NCI-H2171 treated with DMSO at 0.1 percent for 48 hours (cell line): Measurements from ENCODE around the gene YJEFN3.

Experiments
- DNase-seq: peaks from one replicate; lab custom pipeline; 2025; lab: John Stamatoyannopoulos, UW

YJEFN3 gene

GRCh38 chr19:19524053-19524452, 4.7 kb upstream of the YJEFN3 start:
- no peak for DNase-seq

GRCh38 chr19:19525611-19526380, 2.9 kb upstream of the YJEFN3 start:
- no peak for DNase-seq

- no peak for DNase-seq
Measured at GRCh38 chr19:19526581-19527370, 1.9 kb upstream of the YJEFN3 start.

- no peak for DNase-seq
Measured at GRCh38 chr19:19527371-19527656, 1.4 kb upstream of the YJEFN3 start.

- no peak for DNase-seq
Measured at GRCh38 chr19:19527674-19528625, 761 bp upstream of the YJEFN3 start.

- DNase-seq: no peak
Measured at GRCh38 chr19:19529783-19530422, 1.2 kb downstream of the YJEFN3 start.

- no peak for DNase-seq
Measured at GRCh38 chr19:19530423-19530804, 1.7 kb downstream of the YJEFN3 start.

DNA sequence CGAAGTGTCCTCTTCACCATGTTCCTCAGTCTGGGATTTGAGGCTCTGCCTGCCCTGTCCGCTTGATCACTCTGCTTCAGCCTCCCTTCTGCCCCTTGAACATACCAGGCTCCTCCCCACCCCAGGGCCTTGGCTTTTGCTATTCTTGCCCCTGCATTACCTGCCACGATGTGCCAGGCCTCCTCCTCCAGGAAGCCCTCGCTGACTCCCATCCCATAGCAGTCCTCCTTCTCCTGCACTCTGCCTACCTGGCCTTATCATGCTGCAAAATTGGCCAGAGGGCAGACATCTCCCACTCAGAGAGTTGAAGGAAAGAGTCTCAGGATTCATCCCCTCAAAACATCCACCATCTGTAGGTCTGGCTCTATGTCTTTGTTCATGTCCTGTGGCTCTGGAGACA, 2.2 kb downstream of the YJEFN3 start:
- no peak for DNase-seq

DNA sequence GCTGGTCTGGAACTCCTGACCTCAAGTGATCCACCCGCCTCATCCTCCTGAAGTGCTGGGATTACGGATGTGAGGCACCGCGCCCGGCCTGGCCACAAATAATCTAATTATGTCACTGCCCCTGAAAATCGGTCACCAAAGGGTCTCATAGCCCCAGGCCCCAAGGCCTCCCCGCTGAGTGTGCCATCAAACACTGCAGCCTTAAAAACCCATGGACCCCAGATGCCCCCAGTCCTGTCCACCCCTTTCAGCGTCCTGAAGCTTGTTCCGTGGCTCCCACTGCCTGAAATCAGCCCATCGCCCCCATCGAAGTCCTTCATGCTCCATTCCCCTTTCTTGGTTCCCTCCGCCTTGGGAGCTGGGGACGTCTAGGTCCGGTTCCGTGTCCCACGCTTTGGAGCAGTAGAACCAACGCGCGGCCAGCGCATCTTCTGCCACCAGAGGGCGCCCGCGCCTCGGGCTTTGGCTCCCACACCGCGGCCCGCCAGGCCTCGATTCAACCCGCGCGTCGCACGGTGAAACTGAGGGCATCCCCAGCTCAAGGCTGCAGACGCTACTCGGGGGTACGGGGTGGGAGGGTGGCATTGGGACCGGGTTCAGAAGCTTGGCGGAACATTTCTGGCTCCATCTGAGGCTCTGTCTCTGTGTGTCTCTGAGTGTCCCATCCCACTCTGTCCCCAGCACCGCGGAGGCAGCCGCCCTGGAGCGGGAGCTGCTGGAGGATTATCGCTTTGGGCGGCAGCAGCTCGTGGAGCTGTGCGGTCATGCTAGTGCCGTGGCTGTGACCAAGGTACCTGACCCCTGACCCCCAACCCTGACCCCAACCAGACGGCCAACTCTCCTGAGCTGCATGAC, 3.5 kb downstream of the YJEFN3 start:
- DNase-seq: peak; percentile 40

DNA sequence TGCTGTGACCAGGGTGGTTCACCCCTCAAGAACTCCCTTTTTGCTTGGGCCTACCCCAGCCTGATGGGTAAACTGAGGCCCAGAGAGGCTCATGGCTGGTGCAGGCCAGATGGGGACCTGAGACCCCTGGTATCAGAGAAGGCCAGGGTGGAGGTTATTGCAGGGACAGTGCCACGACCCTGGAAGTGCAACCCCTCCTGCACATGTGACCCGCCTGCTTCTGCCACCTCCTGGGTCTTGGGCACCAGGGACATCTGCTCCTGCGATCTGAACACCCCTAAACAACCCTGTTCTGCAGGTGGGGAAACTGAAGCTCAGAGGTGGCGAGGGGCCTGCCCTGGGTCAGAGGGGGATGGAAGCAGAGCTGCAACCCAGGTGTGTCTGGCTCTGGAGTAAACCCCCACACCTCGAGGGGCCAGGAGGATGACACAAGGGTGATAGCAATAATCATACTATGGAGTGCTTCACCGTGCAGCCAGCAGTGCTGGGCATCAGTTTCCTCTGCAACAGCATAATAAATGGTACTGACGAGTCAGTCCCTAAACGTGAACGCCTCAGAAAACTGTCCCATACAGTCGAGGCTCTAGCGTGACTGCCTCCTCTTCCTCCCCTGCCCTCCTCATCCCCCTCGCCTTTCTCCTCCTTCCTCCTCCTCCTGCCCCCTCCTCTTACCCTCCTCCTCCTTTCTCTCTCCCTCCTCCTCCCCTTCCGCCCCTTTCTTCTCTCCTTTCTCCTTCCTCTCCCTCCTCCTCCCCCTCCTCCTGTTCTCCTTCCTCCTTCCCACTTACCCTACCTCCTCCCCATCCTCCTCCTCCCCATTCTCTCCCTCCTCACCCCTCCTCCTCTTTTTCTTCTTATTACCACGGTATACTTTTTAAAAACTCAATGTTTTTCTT, 4.3 kb downstream of the YJEFN3 start:
- DNase-seq: no peak

- no peak for DNase-seq
Measured at GRCh38 chr19:19533841-19534240, 5.1 kb downstream of the YJEFN3 start.

DNA sequence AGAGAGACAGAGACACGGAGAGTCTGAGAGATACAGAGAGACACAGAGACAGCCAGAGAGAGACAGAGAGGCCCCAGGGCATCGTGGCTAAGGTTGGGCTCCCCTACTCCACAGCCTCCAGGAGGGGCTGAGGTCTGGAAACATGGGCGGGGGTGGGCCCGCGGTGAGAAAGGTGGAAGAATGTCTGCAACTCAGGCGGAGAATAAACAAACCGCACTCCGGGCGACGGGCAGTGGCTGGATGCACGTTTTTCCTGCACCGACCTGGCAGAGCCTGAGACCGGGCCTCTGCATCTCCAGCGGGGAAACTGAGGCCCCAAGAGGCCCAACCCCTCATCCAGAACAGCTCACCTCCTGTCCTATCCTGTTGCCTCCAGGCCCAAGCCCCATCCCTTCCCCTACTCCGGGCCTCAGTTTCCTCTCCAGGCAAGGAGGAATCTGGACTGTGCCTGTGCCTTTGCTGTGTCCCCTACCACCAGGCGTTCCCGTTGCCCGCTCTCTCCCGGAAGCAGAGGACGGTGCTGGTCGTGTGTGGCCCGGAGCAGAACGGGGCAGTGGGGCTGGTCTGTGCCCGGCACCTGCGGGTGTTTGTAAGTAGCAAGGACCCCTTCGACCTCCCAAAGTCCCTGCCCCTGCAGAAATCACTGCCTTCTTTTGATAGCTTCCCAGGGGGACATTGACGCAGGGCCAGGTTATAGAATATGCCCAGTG, 6.0 kb downstream of the YJEFN3 start:
- DNase-seq: no peak

DNA sequence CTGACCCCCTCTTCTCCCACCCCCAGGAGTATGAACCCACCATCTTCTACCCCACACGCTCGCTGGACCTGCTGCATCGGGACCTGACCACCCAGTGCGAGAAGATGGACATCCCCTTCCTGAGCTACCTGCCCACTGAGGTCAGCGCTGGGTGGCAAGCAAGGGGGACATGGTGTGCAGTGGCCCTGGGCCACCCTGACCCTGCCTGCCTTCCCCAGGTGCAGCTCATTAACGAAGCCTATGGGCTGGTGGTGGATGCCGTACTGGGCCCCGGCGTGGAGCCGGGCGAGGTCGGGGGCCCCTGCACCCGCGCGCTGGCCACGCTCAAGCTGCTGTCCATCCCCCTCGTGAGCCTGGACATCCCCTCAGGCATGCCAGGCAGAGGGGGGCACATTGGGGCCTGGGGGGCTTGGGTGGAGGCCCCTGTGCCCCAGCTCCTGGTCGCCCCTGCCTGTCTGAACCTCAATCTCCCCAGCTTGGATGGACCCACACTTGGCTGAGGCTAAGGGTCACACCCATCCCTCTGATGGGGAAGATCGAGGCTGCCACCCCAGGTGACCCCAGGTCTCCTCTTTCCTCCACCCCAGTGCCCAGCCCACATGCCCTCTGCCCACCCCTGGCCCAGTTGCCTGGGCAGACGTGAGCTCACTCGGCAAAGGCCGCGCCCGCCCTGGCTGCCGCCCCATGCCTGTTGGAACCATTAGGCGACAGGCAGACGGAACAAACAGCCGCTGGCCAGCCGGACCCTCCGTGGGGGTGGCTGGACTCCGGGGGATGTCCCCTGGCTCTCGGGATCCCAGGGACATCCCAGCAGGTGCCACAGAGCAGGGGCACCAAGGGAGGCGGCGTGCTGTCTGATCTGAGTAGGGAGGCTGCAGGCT, 6.8 kb downstream of the YJEFN3 start:
- DNase-seq: no peak

DNA sequence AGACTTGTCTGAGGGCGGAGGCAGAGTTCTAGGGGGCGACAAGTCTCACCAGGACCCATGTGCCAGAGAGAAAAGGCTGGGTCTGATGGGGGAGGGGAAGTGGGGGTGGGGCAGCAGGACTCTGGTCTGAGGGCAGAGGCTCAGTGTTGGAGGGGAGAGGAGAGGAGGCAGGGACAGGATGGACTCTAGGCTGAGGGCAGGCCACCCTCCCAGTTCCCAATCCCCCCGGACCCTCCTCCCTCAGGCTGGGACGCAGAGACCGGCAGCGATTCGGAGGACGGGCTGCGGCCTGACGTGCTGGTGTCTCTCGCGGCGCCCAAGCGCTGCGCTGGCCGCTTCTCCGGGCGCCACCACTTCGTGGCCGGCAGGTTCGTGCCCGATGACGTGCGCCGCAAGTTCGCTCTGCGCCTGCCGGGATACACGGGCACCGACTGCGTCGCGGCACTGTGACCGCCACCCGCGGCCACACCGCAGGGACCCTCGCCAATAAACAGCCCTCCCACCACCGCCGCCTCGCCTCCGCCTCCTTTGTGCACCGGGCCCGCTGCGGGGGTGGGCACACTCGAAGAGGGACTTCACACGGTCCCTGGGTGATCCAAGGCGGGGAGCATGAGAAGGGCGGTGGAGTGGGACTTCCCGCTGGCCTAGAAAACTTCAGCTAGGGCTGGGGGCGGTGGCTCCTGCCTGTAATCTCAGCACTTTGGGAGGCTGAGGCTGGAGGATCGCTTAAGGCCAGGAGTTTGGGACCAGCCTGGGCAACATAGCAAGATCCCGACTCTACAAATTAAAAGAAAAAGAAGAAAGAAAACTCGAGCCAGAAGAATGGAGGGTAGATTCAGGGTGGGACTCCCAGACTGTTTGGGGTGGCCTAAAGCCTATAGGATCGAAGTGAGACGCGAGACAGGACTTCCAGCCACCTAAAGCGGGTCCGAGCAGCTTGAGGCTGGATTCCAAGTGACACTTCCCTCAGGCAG, 8.7 kb downstream of the YJEFN3 start:
- DNase-seq: no peak

GRCh38 chr19:19538061-19538784, 9.5 kb downstream of the YJEFN3 start, which contains the start of gene CILP2:
TSS of gene CILP2 (plus strand) at chr19:19538265. CDS start at chr19:19538350, 85 bp downstream.
- peak; percentile 33 for DNase-seq

DNA sequence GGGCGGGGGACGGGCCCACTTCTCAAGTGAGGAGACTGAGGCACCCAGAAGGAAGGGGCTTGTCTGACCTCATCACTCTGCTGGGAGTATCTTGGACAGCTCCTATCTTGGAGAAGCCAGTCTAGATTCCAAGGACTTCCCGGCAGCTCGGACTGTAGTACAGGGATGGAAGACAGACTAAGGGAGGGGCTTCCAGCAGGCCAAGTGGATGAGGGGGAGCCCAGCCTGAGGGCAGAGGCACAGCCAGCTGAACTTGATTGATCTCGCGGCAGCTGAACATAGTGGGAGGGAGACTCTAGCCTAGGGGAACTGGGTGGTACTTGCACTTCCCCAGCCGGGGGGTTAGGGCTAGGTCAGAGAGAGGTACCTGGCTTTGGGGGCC, 10.1 kb downstream of the YJEFN3 start:
- DNase-seq: no peak
